Prostate gland (tissue), 2 donors: ENCODE results near the gene SIM2. TPM values are rescaled to one million over a fixed set of nuclear protein-coding genes. Genes with fewer than 3 reads are reported as not detected.

ENCODE experiments used
- DNase-seq: peaks from one replicate; pipeline ENCODE4 v3.0.0-alpha.2; 2019; ENCODE audit warnings: low spot score
- H3K27ac ChIP-seq, 2 donors: fragments of 200-600 bp; sonication (generic); 2 replicates each; pipeline ENCODE4 v1.5.1; 2017 to 2019
- H3K27me3 ChIP-seq: fragments of 200-600 bp; sonication (generic); replicated peaks from 2 replicates; pipeline ENCODE4 v1.5.1; 2019; ENCODE audit not compliant: insufficient read depth
- H3K36me3 ChIP-seq, 2 donors: fragments of 200-600 bp; sonication (generic); 1 replicate in 1 of 2; 2 replicates in 1 of 2; pipeline versions ENCODE4 v1.5.1 to v1.8.1; 2017 to 2019
- H3K4me1 ChIP-seq: fragments of 200-600 bp; sonication (generic); replicated peaks from 2 replicates; pipeline ENCODE4 v1.5.1; 2019
- H3K4me3 ChIP-seq, 2 donors: fragments of 200-600 bp; sonication (generic); 2 replicates each; pipeline ENCODE4 v1.5.1; 2017 to 2019
- H3K9me3 ChIP-seq: fragments of 200-600 bp; sonication (generic); 2 replicates; pipeline ENCODE4 v1.5.1; 2017
- CTCF ChIP-seq, 4 experiments: fragments of 200-600 bp in 2 of 4; fragments of 450-650 bp in 2 of 4; sonication (generic) in 2 of 4; IDR thresholded peaks; 1 replicate in 3 of 4; 2 replicates in 1 of 4; pipeline ENCODE4 v1.5.1; 2016 to 2019; ENCODE audit warnings: antibody characterized with exemption in 4 of 4, mild to moderate bottlenecking in 2 of 4, moderate library complexity in 2 of 4
- POLR2A ChIP-seq: fragments of 450-650 bp; IDR thresholded peaks from one replicate; pipeline ENCODE4 v1.6.1; 2016; ENCODE audit warnings: antibody characterized with exemption, mild to moderate bottlenecking
- POLR2AphosphoS5 ChIP-seq: sonication (generic); formaldehyde crosslinking; IDR thresholded peaks from one replicate; pipeline ENCODE4 v1.6.1; 2017; ENCODE audit warnings: antibody characterized with exemption
- WGBS: methylation state at CpG from one replicate; pipeline ENCODE4 v1.1.5; 2018; 5-methylcytosine and 5-hydroxymethylcytosine counted together
- intact Hi-C: fragments of 100-400 bp; cut with DNase I; formaldehyde crosslinking; loops from one replicate; pipeline ENCODE4 v1.14.2; 2022
- total RNA-seq, 2 donors: library from RNA; depleted of rRNA; stranded (reverse); fragments of >200 nt; gene quantifications; one replicate each; pipeline ENCODE4 v1.1.0, GENCODE V29; 2016

The SIM2 gene
- total RNA-seq, 2 donors from 2014 or later, result 1.0 to 16.3 TPM

- Histone ChIP-seq H3K9me3 (no peaks in the 10 kb centered on the region), H3K27me3 (no peaks in the 10 kb centered on the region), H3K4me1 (no peaks in the 10 kb centered on the region), H3K36me3 (no peaks in the 10 kb centered on the region), H3K27ac (no peak overlapping the region), H3K4me3 (no peak overlapping the region)
- 89% methylated on average over 2 of the region's 2 CpGs for WGBS
- DNase-seq, result no peak
- TF ChIP-seq POLR2A (no peak), POLR2AphosphoS5 (no peak), CTCF (IDR thresholded peaks at IDR 0.05) (no peak)
- intact Hi-C loops, result no loop called here
Observed at GRCh38 chr21:36796070-36796469, 97.2 kb downstream of the SIM2 start.

GRCh38 chr21:36798491-36798890 lies 99.6 kb downstream of the SIM2 start:
- no peak overlapping the region for H3K4me3 ChIP-seq
- intact Hi-C loops, result no loop called here
- no peaks in the 10 kb centered on the region for H3K36me3 ChIP-seq
- H3K27me3 ChIP-seq, result no peaks in the 10 kb centered on the region
- TF ChIP-seq POLR2A (no peak), CTCF (IDR thresholded peaks at IDR 0.05) (no peak), POLR2AphosphoS5 (no peak)
- H3K27ac ChIP-seq, result no peak overlapping the region
- DNase-seq, result no peak
- no peaks in the 10 kb centered on the region for H3K4me1 ChIP-seq
- no peaks in the 10 kb centered on the region for H3K9me3 ChIP-seq

Other genes with a start within 250 kb of the SIM2 start
- gene CLDN14, start 219.0 kb upstream of the SIM2 start, total RNA-seq, result not detected